HG03521 (cell line): ENCODE data around the gene FNBP1L.

ENCODE experiments used
- ATAC-seq: cut with Tn5 transposase; IDR thresholded peaks from one replicate; pipeline ENCODE4 v1.9.1; 2021; ENCODE audit warnings: mild to moderate bottlenecking, moderate library complexity; ENCODE audit not compliant: unreplicated experiment

FNBP1L gene

DNA sequence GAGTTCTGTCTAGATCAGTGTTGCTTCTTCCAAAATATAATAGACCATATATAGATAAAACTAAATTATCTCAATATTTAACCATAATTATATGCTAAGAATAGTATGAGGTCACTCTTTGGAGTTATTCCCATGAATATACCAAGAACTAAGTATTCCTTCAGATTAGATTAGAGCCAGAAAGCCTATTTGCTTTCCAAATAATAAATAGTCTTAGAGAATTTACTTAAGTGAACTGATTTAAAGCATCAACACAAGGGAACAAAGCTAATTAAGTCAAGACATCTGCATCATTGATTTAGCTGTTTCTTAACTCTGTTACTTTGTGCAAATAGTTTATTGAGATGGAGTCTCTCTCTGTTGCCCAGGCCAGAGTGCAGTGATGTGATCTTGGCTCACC, 35.7 kb downstream of the FNBP1L start:
- no peak for ATAC-seq

DNA sequence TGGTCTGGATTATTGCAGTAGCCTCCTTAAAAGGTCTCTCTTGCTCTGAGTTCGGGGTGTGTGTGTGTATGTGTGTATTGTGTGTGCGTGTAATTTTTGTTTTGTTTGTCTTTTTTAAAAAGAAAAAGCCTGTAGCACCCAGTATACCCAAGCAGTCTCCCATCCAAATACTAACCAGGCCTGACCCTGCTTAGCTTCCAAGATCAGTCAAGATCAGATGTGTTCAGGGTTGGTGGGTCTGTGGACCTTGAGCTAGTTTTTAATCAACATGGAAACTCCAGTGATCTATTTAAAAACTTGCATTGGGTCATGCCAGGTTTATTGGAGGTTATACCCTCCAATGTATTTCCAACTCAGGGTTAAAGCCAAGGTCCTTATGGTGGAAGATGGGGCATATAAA, 40.3 kb downstream of the FNBP1L start:
- ATAC-seq = no peak

DNA sequence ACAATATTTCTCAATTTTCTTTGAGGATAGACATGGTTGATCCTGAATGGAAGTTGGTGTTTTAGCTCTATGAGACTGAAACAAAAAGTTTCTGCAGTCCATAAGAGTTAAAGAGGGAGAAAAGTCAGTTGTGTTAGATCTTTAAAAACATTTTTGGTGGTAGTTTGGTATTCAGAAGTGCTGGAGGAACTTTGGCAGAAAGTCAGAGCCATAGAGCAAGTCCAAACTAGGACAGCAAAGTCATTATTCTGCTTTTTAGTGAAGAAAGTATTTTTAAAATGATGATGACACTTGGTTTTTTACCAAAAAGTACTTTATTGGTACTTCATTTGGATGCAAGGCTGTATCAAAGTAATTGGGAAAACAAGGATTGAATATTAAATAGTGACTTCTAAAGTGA, 41.8 kb downstream of the FNBP1L start:
- no peak for ATAC-seq

DNA sequence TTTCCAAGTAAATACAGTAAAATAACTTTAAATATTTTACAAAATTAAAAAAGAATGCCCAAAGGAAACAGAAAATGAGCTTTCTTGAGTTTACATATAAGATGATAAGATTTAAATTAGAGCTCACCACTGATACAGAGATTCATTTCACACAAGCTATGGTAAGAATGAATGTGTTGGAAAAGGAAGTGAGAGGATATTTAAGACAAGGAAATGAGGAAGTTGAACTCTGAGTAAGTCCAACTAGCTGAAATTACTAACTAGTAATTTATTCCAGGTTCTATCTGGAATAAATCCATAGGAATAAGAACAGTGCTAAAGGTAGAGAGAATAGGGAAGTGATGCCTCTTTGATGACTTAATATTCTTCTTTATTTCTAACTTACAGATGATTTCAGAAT, 42.4 kb downstream of the FNBP1L start:
- ATAC-seq = no peak

DNA sequence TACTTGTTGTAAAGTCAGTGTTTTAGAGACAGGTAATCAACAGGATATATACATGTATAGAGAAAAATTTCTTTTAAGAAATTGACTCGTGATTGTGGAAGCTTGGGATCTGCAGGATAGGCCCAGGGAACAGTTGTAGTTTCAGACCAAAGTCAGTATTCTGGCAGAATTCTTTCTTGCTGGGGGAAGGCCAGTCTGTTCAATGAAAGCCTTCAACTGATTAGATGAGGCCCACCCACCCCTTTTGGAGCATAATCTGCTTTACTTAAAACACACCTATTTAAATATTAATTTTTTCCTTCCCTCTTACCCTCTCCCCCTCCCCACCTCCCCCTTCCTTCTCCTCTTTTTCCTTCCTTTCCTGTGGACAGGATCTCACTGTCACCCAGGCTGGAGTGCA, 48.0 kb downstream of the FNBP1L start:
- no peak for ATAC-seq

DNA sequence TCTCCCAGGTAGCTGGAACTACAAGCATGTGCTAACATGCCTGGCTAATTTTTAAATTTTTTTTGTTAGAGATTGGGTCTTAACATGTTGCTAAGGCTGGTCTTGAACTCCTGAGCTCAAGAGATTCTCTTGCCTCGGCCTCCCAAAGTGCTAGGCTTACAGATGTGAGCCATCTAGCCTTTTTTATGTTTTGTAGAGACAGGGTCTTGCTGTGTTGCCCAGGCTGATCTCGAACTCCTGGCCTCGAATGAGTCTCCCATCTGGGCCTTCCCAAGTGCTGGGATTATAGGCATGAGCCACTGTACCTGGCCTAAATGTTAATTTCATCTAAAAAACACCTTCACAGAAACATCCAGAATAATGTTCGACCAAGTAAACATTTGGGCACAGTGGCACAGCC, 48.6 kb downstream of the FNBP1L start:
- ATAC-seq = no peak

DNA sequence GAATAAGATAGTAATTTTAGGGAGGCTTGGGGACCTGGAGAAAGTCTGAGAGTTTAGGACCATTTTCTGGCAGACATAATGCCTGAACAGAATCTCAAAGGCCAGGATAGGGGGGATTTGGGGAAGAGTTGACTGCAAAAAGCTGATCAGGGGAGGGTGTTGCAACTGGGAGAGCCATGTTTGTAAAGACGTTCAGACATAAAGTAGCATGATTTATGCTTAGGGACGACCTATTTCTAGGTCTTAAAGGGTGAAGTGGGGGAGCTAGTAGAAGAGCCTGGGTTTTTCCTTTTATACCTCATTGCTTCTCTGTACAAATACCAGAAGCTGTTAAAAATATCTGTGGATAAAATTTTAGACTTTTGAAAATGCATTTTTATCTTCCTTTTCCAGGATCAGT, 51.2 kb downstream of the FNBP1L start:
- ATAC-seq = no peak

DNA sequence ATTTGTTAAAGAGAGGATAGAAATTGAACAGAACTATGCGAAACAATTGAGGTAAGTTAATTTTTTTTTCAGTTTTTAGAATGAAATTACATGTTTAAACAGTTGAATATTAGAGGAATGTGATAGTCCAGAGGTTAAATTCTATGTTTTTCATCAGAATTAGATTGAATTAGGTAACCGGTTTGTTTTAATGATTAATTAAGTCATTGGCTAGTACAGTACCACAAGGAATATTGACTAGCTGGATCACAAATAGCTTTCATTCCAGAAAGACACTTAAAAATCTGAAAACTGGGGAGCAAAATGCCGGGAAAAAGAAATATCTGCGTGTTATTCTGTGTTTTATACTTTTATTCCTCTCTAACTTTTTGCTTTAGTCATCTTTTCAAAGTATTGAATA, 51.6 kb downstream of the FNBP1L start:
- ATAC-seq = no peak

DNA sequence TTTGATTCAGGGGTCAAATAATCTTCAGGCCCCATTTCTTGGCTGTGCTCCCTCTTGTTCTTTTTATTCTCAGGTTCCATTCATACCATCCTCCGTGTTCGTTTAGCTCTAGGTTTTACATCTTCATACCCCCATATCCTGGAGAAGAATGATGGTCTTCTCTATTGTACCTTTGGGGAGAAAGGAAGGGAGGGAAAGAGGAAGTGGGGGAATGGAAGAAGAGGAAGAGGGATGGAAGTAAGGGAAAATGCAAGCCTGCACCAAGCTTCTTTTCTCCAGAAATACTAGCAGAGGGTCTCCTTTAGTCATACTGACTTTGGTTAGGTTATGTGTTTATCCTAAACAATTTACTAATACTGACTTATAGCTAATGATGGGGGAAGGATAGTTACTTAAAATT, 52.4 kb downstream of the FNBP1L start:
- ATAC-seq = no peak

DNA sequence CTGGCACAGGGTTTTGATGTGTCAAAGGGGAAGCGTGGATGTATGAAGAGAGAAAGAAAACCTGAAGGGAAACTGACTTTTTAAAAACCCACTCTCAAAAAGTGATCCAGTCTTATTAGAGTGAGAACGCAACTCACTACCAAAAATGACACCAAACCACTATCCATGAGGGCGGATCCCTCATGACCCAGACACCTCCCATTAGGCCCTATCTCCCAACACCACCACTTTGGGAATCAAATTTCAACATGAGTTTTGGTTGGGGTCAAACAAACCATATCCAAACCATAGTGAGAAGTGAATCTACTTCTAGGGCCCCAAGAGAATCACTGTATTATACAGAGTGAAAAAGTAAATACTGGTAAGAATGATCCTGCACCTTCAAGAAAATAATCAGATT, 53.5 kb downstream of the FNBP1L start:
- no peak for ATAC-seq

DNA sequence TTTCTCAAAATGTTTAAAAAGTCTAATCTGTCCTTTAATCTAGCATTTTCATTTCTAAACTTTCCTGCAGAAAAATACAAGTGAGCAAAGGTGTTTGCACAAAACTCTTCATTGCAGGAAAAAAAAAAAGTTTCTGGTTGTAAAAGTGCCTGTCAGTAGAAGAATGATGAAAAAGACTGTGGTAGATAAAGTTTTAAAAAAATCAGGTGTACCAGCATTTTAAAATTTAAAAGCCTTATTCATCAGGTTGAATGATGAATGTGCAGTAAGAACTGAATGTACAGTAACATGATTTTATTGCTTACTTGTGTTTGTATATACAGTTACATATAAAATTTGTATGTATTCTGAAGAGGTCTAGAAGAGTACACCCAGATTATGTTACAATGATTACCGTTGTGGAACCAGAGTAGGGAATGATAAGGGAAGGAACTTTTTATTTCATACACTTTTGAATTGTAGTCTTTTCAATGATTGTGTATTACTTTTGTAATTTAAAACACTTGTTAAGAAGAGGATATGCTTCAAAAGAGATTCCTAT, 54.0 kb downstream of the FNBP1L start:
- ATAC-seq = no peak

DNA sequence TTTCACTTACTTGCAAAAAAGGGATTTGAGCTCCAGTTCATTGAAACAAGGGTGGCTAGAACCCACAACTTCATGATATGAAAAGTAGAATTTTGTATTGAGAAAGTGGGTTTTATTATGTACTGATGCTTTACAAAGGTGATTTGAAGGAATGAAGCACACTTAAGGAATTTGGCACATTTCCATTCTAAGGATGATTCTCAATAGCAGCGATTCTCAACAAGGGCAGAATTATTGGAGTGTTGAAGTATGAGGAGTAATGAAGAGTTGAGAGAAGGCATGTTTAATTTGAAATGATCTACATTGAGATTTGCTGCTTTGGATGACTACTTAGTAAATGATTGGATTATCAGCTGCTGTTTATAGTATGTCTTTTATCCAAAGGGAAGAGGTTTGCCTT, 54.7 kb downstream of the FNBP1L start:
- no peak for ATAC-seq

DNA sequence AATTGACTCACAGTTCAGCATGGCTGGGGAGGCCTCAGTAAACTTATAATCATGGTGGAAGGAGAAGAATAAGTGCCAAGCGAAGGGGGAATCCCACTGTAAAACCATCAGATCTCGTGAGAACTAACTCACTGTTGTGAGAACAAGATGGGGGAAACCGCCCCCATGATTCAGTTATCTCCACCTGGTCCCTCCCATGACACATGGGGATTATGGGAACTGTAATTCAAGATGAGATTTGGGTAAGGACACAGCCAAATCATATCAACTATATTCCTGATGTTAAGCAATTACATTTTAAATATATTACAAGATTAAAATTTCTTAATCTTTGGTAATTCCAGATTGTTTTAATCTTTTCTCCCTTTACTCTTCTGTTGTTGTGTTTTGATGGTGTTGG, 55.2 kb downstream of the FNBP1L start:
- no peak for ATAC-seq

DNA sequence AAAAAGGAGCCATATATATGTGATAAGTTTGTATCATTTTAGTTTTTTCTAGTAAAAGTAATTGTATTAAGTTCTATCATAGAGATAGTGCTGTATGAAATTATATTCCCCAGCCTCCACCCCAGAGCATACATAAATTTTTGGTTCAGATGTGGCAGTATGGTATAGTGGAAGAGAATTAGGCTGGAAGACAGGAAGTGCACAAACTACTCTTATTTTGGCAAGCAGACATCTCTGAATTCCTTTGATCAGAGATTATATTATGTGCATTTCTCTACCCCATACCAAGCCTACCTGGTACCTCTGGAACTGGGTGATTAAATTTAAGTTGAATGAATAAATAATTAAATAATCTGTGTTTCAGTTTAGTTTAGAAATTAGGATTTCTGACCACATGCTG, 55.9 kb downstream of the FNBP1L start:
- no peak for ATAC-seq

DNA sequence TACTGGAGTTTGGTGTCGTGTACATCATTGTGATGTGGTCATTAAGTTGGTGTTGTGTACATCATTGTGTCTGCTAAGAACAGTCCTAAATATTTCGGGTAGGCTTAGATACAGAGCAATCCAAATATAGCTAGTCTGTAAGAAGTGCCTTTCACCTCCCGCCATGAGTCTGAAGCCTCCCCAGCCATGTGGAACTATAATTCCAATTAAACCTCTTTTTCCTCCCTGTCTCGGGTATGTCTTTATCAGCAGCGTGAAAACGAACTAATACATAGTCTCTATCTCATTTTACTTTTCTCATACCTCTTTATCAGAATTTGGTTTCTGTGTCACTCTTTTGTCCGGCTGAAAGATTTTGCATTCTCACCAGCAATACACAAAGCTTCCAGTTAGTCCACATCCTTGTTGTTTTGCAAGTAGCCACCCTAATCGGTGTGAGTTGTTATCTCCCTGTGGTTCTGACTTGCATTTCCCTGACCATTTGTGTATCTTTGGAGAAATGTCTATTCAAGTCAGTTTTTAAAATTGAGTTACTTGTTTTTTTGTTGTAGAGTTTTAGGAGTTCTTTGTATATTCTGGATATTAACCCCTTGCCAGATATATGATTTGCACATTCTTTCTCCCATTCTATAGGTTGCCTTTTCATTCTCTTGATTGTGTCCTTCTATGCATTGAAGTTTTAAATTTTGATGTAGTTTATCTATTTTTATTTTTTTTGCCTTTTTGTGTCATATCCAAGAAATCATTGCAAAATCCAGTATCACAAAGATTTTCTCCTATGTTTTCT, 56.5 kb downstream of the FNBP1L start:
- no peak for ATAC-seq

DNA sequence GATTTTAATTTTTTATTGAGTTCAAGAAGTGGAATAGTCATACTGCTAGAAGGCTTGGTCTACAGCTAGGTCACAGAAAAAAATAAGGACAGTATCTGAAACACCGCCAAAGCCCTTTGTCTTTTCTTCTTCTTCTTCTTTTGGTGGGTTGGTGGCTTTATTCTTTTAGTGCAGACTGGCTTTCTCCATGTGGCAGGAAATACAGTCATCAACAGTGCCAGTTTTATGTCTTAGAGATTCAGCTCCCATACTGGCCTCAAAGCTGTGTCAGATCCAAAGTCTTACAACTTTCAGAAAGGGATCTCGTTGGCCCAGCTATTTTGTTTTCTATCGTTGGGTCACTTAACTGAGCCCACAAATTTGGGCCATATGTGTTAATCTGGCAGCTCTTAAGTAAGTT, 58.2 kb downstream of the FNBP1L start:
- ATAC-seq = no peak

DNA sequence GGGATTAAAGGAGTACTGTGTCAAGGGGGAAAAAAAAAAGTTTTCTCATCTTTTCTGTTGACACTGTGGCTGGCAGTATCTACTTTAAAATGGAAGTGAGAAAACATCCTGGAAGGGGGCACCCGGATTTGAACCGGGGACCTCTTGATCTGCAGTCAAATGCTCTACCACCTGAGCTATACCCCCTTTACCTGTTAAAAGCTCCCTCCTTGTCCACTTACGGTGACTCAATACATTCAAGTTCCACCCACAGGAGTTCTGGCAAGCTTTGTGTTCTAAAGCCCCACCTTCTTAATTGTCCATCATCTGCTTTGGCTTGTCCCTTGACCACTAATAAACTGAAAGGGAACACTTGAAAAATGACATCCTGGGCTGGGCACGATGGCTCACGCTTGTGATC, 68.2 kb downstream of the FNBP1L start:
- no peak for ATAC-seq

DNA sequence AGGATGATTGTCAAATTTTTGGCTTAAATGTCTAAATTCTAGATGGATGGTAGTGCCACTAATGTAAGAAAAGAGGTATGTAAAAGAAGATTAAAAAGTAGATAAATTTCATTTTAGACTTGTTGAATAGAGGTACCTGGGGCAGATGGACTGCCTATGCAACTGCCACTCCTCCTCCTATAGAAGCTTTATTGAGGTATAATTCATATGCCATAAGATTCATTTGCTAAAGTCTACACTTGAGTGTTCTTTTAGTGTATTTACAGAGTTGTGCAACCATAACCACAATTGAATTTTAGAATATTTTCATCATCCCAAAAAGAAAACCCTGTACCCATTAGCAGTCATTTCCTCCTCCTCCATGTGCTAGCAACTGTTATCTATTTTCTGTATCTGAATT, 70.6 kb downstream of the FNBP1L start:
- no peak for ATAC-seq

DNA sequence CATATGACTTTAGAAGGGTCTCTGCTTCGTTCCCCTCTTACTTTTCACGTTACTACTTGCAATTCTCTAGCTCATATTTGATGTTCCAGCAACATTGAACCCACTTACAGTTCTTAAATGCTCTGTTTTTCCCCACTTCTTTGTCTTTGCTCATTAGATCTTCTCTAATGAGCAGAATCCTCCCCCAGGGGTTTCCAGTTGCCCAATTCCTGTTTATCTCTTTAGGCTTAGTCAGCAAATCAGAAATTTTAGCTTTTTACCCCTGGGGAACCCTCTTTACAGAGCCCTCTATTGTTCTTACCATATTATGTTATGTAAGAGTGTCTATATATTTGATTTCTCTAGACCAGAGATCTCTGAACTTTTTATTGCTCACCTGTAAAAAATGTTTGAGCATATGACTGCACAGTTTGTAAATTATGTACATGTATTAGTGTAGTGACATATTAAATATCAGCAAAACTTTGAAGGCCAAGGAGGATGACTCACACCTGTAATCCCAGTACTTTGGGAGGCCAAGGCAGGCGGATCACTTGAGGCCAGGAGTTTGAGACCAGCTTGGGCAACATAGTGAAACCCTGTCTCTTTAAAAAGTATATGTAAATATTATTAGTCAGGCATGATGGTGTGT, 71.4 kb downstream of the FNBP1L start:
- ATAC-seq = no peak

DNA sequence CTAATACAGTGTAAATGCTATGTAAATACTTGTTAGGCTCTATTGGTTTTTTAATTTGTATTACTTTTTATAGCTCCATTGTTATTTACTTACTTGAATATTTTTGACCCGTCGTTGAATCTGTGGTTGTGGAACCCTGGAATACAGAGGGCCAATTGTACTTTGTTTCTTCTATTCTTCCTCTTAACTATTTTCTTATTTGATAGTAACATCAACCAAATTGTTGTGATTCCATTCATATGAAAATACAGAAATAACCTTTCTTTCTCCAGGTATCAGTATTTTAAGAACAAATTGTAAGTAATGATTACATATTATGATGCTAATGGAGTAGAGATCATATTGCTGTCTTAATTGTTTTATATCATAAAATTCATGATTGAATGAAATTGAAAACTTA, 73.7 kb downstream of the FNBP1L start:
- no peak for ATAC-seq

DNA sequence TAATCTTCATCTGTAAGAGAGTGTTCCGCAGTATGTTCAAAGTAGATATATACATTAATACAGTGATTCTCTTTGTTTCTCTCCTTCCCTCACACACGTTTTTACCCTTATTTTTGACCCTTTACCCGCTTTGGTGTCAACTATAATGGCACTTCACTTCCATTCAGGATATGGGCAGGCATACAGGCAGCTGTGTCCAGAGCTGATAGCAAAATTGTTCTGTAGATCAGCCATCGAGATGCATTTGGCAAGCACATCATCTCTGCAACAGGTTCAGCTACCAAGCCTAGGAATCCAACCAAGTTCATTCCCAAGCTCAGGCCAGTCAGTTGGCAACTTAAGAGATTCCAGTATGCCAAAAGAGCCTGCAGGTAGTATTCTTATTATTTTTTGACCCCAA, 74.8 kb downstream of the FNBP1L start:
- no peak for ATAC-seq

DNA sequence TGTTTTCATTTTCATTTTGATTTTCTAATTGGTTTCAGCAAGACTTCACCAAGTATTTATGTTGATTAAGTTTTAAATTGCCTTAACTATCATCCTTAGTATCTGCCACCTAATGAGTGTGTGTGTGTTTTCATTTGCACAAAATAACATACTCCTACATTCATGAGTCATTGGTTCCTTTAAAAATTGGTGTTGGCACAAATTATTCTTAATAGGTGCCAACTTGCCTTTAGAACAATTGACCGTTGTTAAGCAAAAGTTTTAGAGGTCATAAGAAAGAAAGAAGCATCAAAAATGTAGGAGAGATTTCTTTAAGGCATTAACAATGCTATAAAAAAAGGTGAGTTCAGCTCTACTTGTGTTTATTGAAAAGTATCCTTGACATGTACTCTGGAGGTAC, 77.5 kb downstream of the FNBP1L start:
- no peak for ATAC-seq

DNA sequence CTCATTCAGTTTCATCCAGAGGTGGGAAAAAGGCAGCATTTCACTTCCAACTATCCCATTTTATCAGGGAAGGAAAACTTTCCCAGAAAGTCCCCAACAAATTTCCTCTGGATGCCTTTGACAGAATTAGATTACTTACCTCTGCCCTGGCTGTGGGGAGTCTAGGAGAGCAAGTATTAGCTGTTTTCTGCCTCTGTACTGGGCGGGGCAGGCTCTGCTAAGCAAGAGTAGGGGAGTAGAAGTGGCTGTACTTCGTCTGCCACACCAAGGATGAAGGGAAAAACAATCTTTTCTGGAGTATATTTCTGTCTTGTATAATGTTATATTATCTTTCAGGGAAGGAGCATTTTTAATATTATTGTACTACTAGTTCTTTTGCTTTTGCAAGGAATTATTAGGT, 78.5 kb downstream of the FNBP1L start:
- no peak for ATAC-seq
